IMR-90 (cell line): Measurements from ENCODE around the gene MALL. TPM values are rescaled to one million over a fixed set of nuclear protein-coding genes. Genes with fewer than 3 reads are reported as not detected.

ENCODE experiments used
- ATAC-seq: fragments of 200-7000 bp; cut with Tn5 transposase; 2 replicates; pipeline ENCODE4 v1.9.1; 2020; ENCODE audit warnings: low read depth, mild to moderate bottlenecking, moderate library complexity
- BruUV-seq: library from RNA; stranded (reverse); fragments of 400-500 nt; replicated peaks from 2 replicates; lab custom pipeline; 2021; lab: Mats Ljungman, UMichigan
- CTCF ChIA-PET: fragments of 300-600 bp; formaldehyde crosslinking; extraction: SDS; loops from one replicate; lab custom pipeline; 2021; ENCODE audit warnings: antibody characterized with exemption; lab: Yijun Ruan, JAX
- POLR2A ChIA-PET: fragments of 300-600 bp; sonication (Branson Sonifier 250); formaldehyde crosslinking; loops from one replicate; lab custom pipeline; 2022; ENCODE audit warnings: antibody characterized with exemption; ENCODE audit not compliant: unreplicated experiment; lab: Charles Lee
- DNase-seq: peaks from one replicate; pipeline ENCODE4 v3.0.0; 2013
- H2AFZ ChIP-seq: replicated peaks from 2 replicates; pipeline ENCODE3; 2013; ENCODE audit warnings: low read length, mild to moderate bottlenecking; ENCODE audit not compliant: poor library complexity
- H2AK5ac ChIP-seq: 2 replicates; pipeline ENCODE4 v1.6.1; 2013; ENCODE audit warnings: low read depth, low read length, inconsistent platforms
- H2AK9ac ChIP-seq: replicated peaks from 2 replicates; pipeline ENCODE3; 2013; ENCODE audit warnings: mild to moderate bottlenecking, low read depth, low read length, moderate library complexity; ENCODE audit not compliant: poor library complexity
- H2BK120ac ChIP-seq: 2 replicates; pipeline ENCODE4 v1.6.1; 2013; ENCODE audit warnings: low read depth, low read length, inconsistent platforms
- H2BK15ac ChIP-seq: 3 replicates; pipeline ENCODE4 v1.6.1; 2013; ENCODE audit warnings: low read depth, low read length, inconsistent platforms
- H2BK20ac ChIP-seq: 2 replicates; pipeline ENCODE4 v1.6.1; 2013; ENCODE audit warnings: low read depth, mild to moderate bottlenecking, inconsistent platforms, low read length, moderate library complexity
- H2BK5ac ChIP-seq: 2 replicates; pipeline ENCODE4 v1.6.1; 2013; ENCODE audit warnings: mild to moderate bottlenecking, low read depth, low read length, inconsistent platforms; ENCODE audit not compliant: poor library complexity, severe bottlenecking
- H3K14ac ChIP-seq: replicated peaks from 2 replicates; pipeline ENCODE4 v1.6.1; 2013; ENCODE audit warnings: low read depth, low read length, inconsistent platforms
- H3K18ac ChIP-seq: 2 replicates; pipeline ENCODE4 v1.6.1; 2013; ENCODE audit warnings: low read depth, low read length, control low read depth
- H3K23ac ChIP-seq: 2 replicates; pipeline ENCODE4 v1.6.1; 2013; ENCODE audit warnings: low read depth, low read length, inconsistent platforms
- H3K27ac ChIP-seq: 2 replicates; pipeline ENCODE4 v1.5.1; 2013; ENCODE audit warnings: mild to moderate bottlenecking, control low read depth, low read length; ENCODE audit not compliant: insufficient read depth
- H3K27me3 ChIP-seq: 2 replicates; pipeline ENCODE4 v1.6.1; 2013; ENCODE audit warnings: low read length; ENCODE audit not compliant: control insufficient read depth, insufficient read depth
- H3K36me3 ChIP-seq: 2 replicates; pipeline ENCODE4 v1.6.1; 2013; ENCODE audit warnings: low read length, mixed read lengths; ENCODE audit not compliant: control insufficient read depth, insufficient read depth
- H3K4ac ChIP-seq: 2 replicates; pipeline ENCODE4 v1.6.1; 2013; ENCODE audit warnings: low read depth, low read length, inconsistent platforms
- H3K4me1 ChIP-seq: 2 replicates; pipeline ENCODE4 v1.6.1; 2013; ENCODE audit warnings: low read length, mixed read lengths; ENCODE audit not compliant: control insufficient read depth, insufficient read depth
- H3K4me2 ChIP-seq: 2 replicates; pipeline ENCODE4 v1.6.1; 2013; ENCODE audit warnings: low read depth, mild to moderate bottlenecking, control low read depth, low read length, moderate library complexity
- H3K4me3 ChIP-seq: 2 replicates; pipeline ENCODE4 v1.5.1; 2013; ENCODE audit warnings: low read depth, mild to moderate bottlenecking, control low read depth, low read length, moderate library complexity; ENCODE audit not compliant: insufficient read depth
- H3K56ac ChIP-seq: 2 replicates; pipeline ENCODE4 v1.6.1; 2013; ENCODE audit warnings: low read length, inconsistent platforms; ENCODE audit not compliant: insufficient read depth; ENCODE audit errors: extremely low read depth
- H3K79me1 ChIP-seq, 2 experiments: 2 replicates each; pipeline ENCODE4 v1.6.1; 2013; ENCODE audit warnings: low read length in 2 of 2, inconsistent platforms in 1 of 2, low read depth in 1 of 2
- H3K9ac ChIP-seq: 2 replicates; pipeline ENCODE4 v1.6.1; 2013; ENCODE audit warnings: low read depth, low read length, control low read depth
- H3K9me1 ChIP-seq: 2 replicates; pipeline ENCODE4 v1.6.1; 2013; ENCODE audit warnings: low read length, inconsistent platforms; ENCODE audit not compliant: insufficient read depth
- H3K9me3 ChIP-seq: 2 replicates; pipeline ENCODE4 v1.6.1; 2013; ENCODE audit warnings: low read length; ENCODE audit not compliant: control insufficient read depth, insufficient read depth
- H4K20me1 ChIP-seq: 2 replicates; pipeline ENCODE4 v1.6.1; 2013; ENCODE audit warnings: low read length, inconsistent platforms; ENCODE audit not compliant: insufficient read depth
- H4K5ac ChIP-seq: 2 replicates; pipeline ENCODE4 v1.6.1; 2013; ENCODE audit warnings: mild to moderate bottlenecking, low read depth, low read length, control low read depth
- H4K8ac ChIP-seq, 2 experiments: 2 replicates each; pipeline ENCODE4 v1.6.1; 2013; ENCODE audit warnings: low read depth in 2 of 2, low read length in 2 of 2, control low read depth in 1 of 2, inconsistent platforms in 1 of 2
- H4K91ac ChIP-seq: 2 replicates; pipeline ENCODE4 v1.6.1; 2013; ENCODE audit warnings: low read depth, low read length, inconsistent platforms; ENCODE audit not compliant: insufficient read depth
- CEBPB ChIP-seq: IDR thresholded peaks from 2 replicates; pipeline ENCODE4 v1.6.1; 2012; ENCODE audit warnings: low read depth, low read length, improper control_type of control experiment
- MAZ ChIP-seq: IDR thresholded peaks from 2 replicates; pipeline ENCODE4 v1.6.1; 2012; ENCODE audit warnings: low read depth, mild to moderate bottlenecking, low read length, improper control_type of control experiment, moderate library complexity, borderline replicate concordance
- RFX5 ChIP-seq: IDR thresholded peaks from 2 replicates; pipeline ENCODE4 v1.8.0; 2012; ENCODE audit warnings: low read depth, mild to moderate bottlenecking, low read length, moderate library complexity
- SMC3 ChIP-seq: fragments of 150-350 bp; IDR thresholded peaks from 2 replicates; pipeline ENCODE4 v1.6.1; 2016; ENCODE audit warnings: low read depth, mild to moderate bottlenecking, antibody characterized with exemption, low read length, moderate library complexity
- USF2 ChIP-seq: fragments of 150-350 bp; IDR thresholded peaks from 2 replicates; pipeline ENCODE4 v1.6.1; 2017; ENCODE audit warnings: mild to moderate bottlenecking, antibody characterized with exemption, low read length, low read depth
- WGBS, 2 experiments: methylation state at CpG; one replicate each; pipeline versions ENCODE4 v1.1.5 to v1.1.7; 2013; ENCODE audit warnings: missing lambda C conversion rate in 2 of 2; ENCODE audit not compliant: insufficient read length in 1 of 2; ENCODE audit errors: extremely low coverage in 2 of 2; 5-methylcytosine and 5-hydroxymethylcytosine counted together
- dilution Hi-C: fragments of 300-500 bp; cut with HindIII; formaldehyde crosslinking; loops from one replicate; pipeline ENCODE4 v1.14.3; 2018; ENCODE audit warnings: low sequenced_read_pairs; ENCODE audit not compliant: unreplicated experiment
- in situ Hi-C: fragments of 300-500 bp; cut with MboI; formaldehyde crosslinking; loops from 3 replicates; pipeline ENCODE4 v1.14.3; 2019; ENCODE audit warnings: low sequenced_read_pairs, inconsistent platforms, mixed read lengths
- intact Hi-C: fragments of 100-400 bp; cut with micrococcal nuclease; formaldehyde crosslinking; loops from 2 replicates; pipeline ENCODE4 v1.10.0; 2022
- polyA plus RNA-seq, 3 experiments: library from polyadenylated mRNA; depleted of rRNA; stranded (reverse); fragments of >200 nt; gene quantifications; 2 replicates each; pipeline ENCODE4 v1.2.3, GENCODE V29; 2012; ENCODE audit warnings: low replicate concordance in 1 of 3
- total RNA-seq: library from RNA; depleted of rRNA; stranded (reverse); fragments of >200 nt; gene quantifications from 2 replicates; pipeline ENCODE4 v1.2.3, GENCODE V29; 2012

Gene MALL
- total and polyA plus RNA-seq, 2 of the 4 experiments (the other 2 are of a cell fraction), result 1.6 TPM

- Histone ChIP-seq H3K23ac (peak overlapping the region; percentile 14; the same call in 1 of the 2 replicates), H2AFZ (peak overlapping the region; percentile 24), H2BK20ac (peak overlapping the region; percentile 75), H3K27ac (peak overlapping the region; percentile 60), H3K9ac (peak overlapping the region; percentile 40; the same call in 1 of the 2 replicates), H2AK5ac (peak overlapping the region; percentile 96), H3K4me1 (peaks cover 34% of the 10 kb centered on the region), H2BK120ac (peak overlapping the region; percentile 85), H2AK9ac (peak overlapping the region; percentile 49), H3K14ac (peak overlapping the region; percentile 75), H3K56ac (no peak overlapping the region), H3K36me3 (no peaks in the 10 kb centered on the region), H4K91ac (peak overlapping the region; percentile 88), H3K9me1 (peaks cover 38% of the 10 kb centered on the region), H2BK15ac (peak overlapping the region; percentile 81; the same call in 2 of the 3 replicates), H3K4me2 (no peak overlapping the region), H3K27me3 (no peaks in the 10 kb centered on the region), H3K9me3 (no peaks in the 10 kb centered on the region), H4K8ac (peak overlapping the region; percentile 63 to 80; a peak in 2 of 4 replicates), H2BK5ac (peak overlapping the region; percentile 81), H3K79me1 (peaks cover 0 to 4% of the 10 kb centered on the region in 2 experiments; a peak in 1 of 4 replicates), H3K4ac (peak overlapping the region; percentile 83), H4K5ac (peak overlapping the region; percentile 59), H3K4me3 (no peak overlapping the region), H3K18ac (peak overlapping the region; percentile 75), H4K20me1 (no peaks in the 10 kb centered on the region)
- BruUV-seq, result no TSS peak
- CTCF ChIA-PET, result interaction anchor here (2.2 kb wide), 1 partner anchor 11 kb away, joined by 7 read pairs; the partner anchor contains the start of gene MALL
- TF ChIP-seq USF2 (no peak), MAZ (no peak), RFX5 (no peak), SMC3 (no peak), CEBPB (no peak)
- in situ Hi-C loops (no loop called here), dilution Hi-C loops (no loop called here), intact Hi-C loops (no loop called here)
- ATAC-seq (no peak), DNase-seq (no peak)
- POLR2A ChIA-PET, result no interaction called here
- 100% methylated on average over 2 of the region's 4 CpGs; no CpG with 5 or more reads in 1 of the 2 experiments for WGBS, 2 experiments
These were observed 10.4 kb downstream of the MALL start for GRCh38 chr2:110105183-110105582.
